ENCODE results near the gene EIF4E3.

The EIF4E3 gene

GRCh38 chr3:71758091-71758490 lies 32.9 kb upstream of the EIF4E3 start:
- Mint-ChIP-seq H3K36me3 (ENCODE audit: low read depth) (peaks cover 9% of the 10 kb centered on the region), H3K9me3 (peaks cover 4% of the 10 kb centered on the region), H3K27ac (no peak overlapping the region), H3K4me1 (peaks cover 10% of the 10 kb centered on the region), H3K4me3 (no peak overlapping the region), H3K27me3 (ENCODE audit: low read depth, poor library complexity) (peaks cover 64% of the 10 kb centered on the region)
- DNase-seq, result no peak
- TF ChIP-seq CTCF (IDR thresholded peaks at IDR 0.05), result no peak

- H3K27ac Mint-ChIP-seq, result no peak overlapping the region
- H3K4me3 Mint-ChIP-seq, result peak overlapping the region; percentile 75
- H3K4me1 Mint-ChIP-seq, result peaks cover 21% of the 10 kb centered on the region
- TF ChIP-seq CTCF (IDR thresholded peaks at IDR 0.05), result no peak
- no peak for DNase-seq
- peaks cover 20% of the 10 kb centered on the region for H3K9me3 Mint-ChIP-seq
- H3K36me3 Mint-ChIP-seq (ENCODE audit: low read depth), result peaks cover 9% of the 10 kb centered on the region
- peaks cover 80% of the 10 kb centered on the region for H3K27me3 Mint-ChIP-seq (ENCODE audit: low read depth, poor library complexity)
Observed at GRCh38 chr3:71754610-71755253, 29.5 kb upstream of the EIF4E3 start.

GRCh38 chr3:71753701-71754609 lies 28.8 kb upstream of the EIF4E3 start, which contains the start of gene GPR27:
Gene GPR27 (plus strand): TSS chr3:71753855. CDS start chr3:71754050, 195 bp downstream.
- Mint-ChIP-seq H3K27ac (no peak within 1 kb of the TSS), H3K9me3 (peaks cover 20% of the 10 kb centered on the region), H3K4me1 (peaks cover 21% of the 10 kb centered on the region), H3K4me3 (peak within 1 kb of the TSS; percentile 84), H3K36me3 (ENCODE audit: low read depth) (peaks cover 9% of the 10 kb centered on the region), H3K27me3 (ENCODE audit: low read depth, poor library complexity) (peaks cover 81% of the 10 kb centered on the region)
- DNase-seq, result peak; percentile 55
- no peak for TF ChIP-seq CTCF (IDR thresholded peaks at IDR 0.05)

GRCh38 chr3:71752831-71753700 lies 27.9 kb upstream of the EIF4E3 start:
- Mint-ChIP-seq H3K27ac (no peak overlapping the region), H3K4me1 (peaks cover 21% of the 10 kb centered on the region), H3K4me3 (peak overlapping the region; percentile 84), H3K27me3 (ENCODE audit: low read depth, poor library complexity) (peaks cover 76% of the 10 kb centered on the region), H3K9me3 (peaks cover 20% of the 10 kb centered on the region), H3K36me3 (ENCODE audit: low read depth) (peaks cover 9% of the 10 kb centered on the region)
- TF ChIP-seq CTCF (IDR thresholded peaks at IDR 0.05), result no peak
- DNase-seq, result peak; percentile 66

GRCh38 chr3:71751602-71752001 lies 26.4 kb upstream of the EIF4E3 start:
- Mint-ChIP-seq H3K4me3 (no peak overlapping the region), H3K4me1 (peaks cover 21% of the 10 kb centered on the region), H3K9me3 (peaks cover 20% of the 10 kb centered on the region), H3K27me3 (ENCODE audit: low read depth, poor library complexity) (peaks cover 66% of the 10 kb centered on the region), H3K27ac (no peak overlapping the region), H3K36me3 (ENCODE audit: low read depth) (peaks cover 9% of the 10 kb centered on the region)
- DNase-seq, result no peak
- TF ChIP-seq CTCF (IDR thresholded peaks at IDR 0.05), result no peak
